Activated T-cell treated with anti-CD3 and anti-CD28 coated beads, Interleukin-2, amount 50 U/mL, for 1 hour (primary cell): ENCODE data around the gene TUBB6.

ENCODE experiments used
- DNase-seq: peaks from one replicate; pipeline ENCODE4 v3.0.0-alpha.2; 2020

The TUBB6 gene

GRCh38 chr18:12315911-12316310 lies 7.9 kb downstream of the TUBB6 start:
- DNase-seq, result no peak

- DNase-seq, result no peak
Measured at GRCh38 chr18:12317664-12318333, 9.8 kb downstream of the TUBB6 start.

DNA sequence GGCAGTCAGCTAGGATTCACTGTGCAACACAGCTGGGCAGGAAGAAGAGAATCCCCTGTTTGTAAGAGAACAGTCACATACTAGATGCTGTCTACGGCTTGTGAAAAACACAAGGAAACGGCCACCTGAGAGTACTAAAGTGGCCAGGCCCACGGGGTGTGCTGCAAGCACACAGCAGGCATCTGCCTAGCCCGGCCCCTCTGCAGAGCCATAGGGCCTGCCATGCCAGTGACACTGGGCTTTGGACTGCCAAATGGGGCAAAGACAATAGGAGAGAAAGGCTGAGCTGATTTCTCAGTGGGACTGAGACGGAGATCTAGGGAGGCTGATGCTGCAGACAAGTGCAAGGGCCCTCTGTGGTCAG lies 10.3 kb downstream of the TUBB6 start:
- DNase-seq, result no peak

GRCh38 chr18:12318857-12319256 lies 10.8 kb downstream of the TUBB6 start:
- no peak for DNase-seq

DNA sequence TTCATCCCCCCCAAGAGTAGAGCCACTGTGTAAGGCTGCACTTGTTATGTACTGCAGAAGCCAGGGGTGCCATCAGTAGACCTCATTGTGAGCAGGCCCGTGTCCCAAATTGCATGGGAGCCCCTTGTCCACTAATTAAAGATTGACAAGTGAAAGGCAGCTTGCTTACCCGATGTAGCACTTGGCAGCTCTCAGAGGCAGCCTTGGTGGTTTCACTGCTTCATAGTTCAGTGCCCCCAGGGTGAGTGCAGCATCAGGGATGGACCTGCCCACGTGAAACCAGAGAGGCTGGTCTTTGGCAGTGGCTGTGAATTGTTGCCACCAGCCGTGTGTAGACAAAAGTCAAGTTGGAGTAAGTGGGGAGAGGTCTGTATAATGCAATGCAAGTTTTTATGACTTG lies 13.3 kb downstream of the TUBB6 start:
- DNase-seq, result no peak

DNA sequence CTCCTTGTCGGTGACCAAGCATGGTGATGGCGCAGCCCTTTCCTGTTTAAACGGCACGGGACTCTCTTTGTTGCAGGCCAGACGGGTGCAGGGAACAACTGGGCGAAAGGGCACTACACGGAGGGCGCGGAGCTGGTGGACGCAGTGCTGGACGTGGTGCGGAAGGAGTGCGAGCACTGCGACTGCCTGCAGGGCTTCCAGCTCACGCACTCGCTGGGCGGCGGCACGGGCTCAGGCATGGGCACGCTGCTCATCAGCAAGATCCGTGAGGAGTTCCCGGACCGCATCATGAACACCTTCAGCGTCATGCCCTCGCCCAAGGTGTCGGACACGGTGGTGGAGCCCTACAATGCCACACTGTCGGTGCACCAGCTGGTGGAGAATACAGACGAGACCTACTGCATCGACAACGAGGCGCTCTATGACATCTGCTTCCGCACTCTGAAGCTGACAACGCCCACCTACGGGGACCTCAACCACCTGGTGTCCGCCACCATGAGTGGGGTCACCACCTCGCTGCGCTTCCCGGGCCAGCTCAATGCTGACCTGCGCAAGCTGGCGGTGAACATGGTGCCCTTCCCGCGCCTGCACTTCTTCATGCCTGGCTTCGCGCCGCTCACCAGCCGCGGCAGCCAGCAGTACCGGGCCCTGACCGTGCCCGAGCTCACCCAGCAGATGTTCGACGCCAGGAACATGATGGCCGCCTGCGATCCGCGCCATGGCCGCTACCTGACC lies 17.1 kb downstream of the TUBB6 start:
- no peak for DNase-seq

DNA sequence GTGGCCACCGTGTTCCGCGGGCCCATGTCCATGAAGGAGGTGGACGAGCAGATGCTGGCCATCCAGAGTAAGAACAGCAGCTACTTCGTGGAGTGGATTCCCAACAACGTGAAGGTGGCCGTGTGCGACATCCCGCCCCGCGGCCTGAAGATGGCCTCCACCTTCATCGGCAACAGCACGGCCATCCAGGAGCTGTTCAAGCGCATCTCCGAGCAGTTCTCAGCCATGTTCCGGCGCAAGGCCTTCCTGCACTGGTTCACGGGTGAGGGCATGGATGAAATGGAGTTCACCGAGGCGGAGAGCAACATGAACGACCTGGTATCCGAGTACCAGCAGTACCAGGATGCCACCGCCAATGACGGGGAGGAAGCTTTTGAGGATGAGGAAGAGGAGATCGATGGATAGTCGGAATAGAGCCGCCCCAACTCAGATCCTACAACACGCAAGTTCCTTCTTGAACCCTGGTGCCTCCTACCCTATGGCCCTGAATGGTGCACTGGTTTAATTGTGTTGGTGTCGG lies 17.7 kb downstream of the TUBB6 start:
- DNase-seq, result no peak

- DNase-seq, result no peak
Measured at GRCh38 chr18:12326711-12327460, 18.8 kb downstream of the TUBB6 start.

DNA sequence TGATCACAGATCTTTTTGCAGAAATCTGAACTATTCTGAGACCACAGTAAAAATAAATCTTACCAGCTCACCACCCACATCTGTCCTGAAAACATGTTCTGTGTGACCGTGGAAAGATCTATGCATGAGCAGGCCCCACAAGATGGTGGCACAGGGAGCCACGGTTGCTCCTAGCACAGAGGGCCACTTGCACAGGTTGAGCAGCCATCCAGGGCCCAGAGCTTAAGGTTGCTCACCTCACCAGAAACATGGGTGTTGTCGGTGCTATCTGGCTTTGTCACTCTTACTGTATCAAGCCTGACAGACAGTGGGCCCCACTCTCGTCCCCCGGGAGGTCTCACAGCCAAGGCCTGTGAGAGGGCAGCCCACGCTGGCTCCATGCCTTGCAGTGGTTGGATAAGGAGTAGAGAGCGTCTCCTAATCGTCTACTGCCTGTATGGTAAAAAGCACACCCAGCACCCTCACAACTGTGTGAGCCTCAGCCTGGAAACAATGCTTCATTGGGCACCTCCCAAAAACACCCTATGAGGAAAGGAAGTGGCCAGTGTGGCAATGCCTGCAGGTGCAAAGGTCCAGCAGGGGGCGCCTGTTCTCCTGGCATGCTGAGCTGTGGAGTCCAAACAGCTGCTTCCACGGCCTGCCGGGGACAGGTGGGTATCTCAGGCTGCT lies 19.6 kb downstream of the TUBB6 start:
- peak; percentile 73 for DNase-seq

DNA sequence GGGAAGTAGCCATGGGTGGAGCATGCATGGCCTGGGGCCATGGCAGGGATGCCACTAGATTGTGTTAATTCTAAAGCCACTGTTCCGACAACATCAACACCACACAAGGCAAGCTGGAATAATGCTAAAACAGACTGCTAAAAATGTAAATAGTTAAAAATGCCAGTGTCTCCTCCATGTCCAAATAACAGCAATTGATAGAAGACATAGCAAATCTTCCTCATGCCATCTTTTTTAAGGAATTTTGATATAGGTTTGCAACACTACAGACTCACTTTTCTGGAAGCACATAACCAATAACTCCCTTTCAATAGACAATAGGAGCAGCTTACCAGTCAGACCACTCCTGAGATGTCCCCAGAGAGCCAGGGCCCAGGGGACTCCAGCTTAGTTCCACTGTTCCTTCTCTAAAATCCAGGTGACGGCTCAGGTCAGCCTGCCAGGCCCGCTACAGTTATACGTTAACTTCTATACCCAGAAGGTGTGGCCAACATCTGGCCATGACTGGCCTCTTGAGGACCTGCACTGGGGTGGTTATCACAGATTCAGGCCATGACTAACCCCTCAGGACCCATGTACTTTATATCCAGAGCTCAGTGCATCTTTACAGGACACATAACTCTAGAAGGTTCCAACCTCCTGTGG lies 20.3 kb downstream of the TUBB6 start:
- no peak for DNase-seq

- no peak for DNase-seq
Measured at GRCh38 chr18:12329125-12329698, 21.2 kb downstream of the TUBB6 start.

- DNase-seq, result no peak
Measured at GRCh38 chr18:12330766-12331165, 22.7 kb downstream of the TUBB6 start.

DNA sequence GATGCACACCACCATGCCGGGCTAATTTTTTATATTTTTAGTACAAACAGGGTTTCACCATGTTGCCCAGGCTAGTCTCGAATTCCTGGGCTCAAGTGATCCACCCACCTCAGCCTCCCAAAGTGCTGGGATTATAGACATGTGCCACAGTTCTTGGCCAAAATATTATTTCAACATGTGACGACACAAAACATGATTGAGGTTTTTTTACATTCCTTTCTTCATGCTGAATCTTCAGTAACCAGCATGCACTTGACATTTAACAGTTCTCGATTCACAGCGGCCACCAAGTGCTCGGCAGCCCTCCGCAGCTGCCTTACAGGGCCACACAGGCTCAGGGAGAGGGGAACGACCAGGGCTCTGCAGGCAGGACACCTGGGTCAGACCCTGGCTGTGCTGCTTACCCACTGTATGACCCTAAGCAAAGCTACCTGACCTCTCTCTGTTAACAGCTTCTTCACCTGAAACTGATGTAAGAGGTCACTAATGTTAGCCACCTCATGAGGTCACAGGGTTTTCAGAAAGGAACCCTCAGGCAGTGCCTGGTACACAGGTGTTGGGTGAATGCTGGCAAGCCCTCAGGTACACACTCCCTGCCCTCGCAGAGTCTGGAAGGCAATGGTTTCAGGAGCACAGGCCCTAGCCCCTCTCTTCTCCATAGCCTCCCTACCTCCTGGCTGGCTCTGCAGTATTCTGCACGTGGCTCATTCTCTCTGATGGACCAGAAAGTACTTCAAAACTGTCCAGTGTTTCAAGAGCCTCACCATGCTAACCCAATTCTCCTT lies 25.7 kb downstream of the TUBB6 start:
- DNase-seq, result no peak

DNA sequence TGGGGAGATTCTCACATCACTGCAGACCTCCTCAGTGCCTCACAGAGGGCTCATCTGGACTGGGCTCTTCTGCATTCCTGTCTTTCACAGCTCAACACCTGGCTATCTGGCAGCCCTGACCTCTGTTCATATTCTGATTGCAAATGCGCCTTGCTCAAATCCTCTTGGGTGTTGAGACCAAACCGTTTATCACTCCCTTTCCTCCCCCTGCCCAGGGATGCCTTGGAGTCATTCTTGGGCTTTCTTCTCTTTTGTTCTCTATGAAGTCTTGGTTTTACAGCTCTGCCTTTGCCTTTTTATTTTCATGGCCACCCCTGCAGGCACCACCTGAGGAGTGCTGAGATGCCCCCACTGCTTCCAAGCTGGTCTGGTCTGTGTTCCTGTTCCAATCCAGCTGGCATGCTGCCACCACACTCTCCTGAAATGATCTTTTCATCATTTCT lies 26.3 kb downstream of the TUBB6 start:
- DNase-seq, result no peak

GRCh38 chr18:12334863-12335262 lies 26.8 kb downstream of the TUBB6 start:
- no peak for DNase-seq

GRCh38 chr18:12335503-12335902 lies 27.5 kb downstream of the TUBB6 start:
- no peak for DNase-seq

DNA sequence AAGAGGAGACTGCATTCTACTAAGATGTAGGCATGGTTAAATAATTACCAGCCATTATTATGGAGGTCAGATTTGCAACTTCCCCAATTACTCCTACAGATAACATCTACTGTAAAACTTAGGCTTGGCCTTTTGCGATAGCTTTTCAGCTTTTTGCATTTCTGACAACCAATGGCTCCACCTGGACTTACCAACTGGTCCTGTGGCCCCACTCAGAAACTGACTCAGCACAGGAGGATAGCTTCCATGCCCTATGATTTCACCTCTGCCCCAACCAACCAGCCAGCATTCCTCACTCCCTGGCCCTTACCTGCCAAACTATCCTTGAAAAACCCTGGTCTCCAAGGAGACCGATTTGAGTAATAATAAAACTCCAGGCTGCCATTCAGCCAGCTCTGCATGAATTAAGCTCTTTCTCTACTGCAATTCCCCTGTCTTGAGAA lies 28.2 kb downstream of the TUBB6 start:
- no peak for DNase-seq

DNA sequence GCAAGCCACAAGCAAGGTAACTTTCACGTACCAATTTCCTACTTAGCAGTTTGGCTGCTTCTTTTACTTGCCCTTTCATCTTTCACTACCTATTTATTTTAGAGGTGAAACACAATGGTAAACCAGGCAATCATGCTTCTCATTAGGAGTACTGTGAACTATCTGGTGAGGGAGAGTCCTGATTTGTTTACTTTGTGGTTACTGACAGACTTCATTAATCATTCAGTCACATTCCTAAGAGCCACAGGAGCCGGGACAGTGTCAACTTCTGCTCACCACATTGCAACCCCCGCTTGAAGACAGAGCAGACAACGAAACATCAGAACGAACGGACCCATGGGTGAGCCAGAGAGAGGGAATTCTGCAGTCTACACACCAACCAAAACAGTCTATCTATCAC lies 28.8 kb downstream of the TUBB6 start:
- no peak for DNase-seq

DNA sequence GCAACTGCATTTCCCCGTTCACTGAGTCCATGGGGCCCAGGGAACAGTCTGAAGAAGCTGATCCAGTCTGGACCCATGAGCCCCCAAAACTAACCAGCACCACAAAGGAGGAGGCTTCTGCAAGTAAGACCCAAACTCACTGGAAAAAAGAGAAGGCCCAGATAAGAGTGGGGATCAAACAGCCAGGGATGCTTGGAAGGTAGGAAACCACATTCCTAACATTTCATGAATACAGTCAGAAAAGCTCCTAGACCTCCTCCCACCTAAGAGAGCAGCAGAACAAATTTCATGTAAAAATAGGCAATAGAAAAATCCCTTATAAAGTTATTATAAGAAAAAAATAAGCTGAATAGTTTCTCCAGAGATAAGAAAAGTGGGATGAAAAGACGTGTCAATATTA lies 30.3 kb downstream of the TUBB6 start:
- DNase-seq, result no peak

- DNase-seq, result no peak
Measured at GRCh38 chr18:12340945-12341660, 33.1 kb downstream of the TUBB6 start.

DNA sequence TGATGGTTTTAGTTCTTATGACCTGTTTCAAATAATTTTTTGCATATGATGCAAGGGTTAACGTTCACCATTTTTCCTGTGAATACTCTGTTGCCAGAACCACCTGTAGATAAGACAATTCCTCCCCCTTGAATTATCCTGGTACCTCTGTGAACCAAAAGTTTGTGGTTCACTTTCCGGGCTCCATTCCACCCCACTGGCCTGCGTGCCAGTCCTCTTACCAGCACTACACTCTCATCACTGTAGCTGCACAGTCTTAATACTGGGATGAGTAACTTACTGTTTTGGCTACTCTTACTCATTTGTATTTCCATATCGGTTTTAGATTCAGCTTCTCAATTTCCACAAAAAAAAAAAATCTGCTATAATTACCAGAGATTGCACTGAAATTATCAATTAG lies 34.6 kb downstream of the TUBB6 start:
- no peak for DNase-seq
